Thyroid gland (tissue), 4 donors: ENCODE results near the gene NRBP1. TPM values are rescaled to one million over a fixed set of nuclear protein-coding genes. Genes with fewer than 3 reads are reported as not detected.
"Not testable (repeated sequence)": the region's sequence is repeated elsewhere in the genome, so short reads cannot be mapped to it uniquely, and the experiment has no call there.

ENCODE experiments used
- DNase-seq, 2 donors: peaks; one replicate each; pipeline ENCODE4 v3.0.0-alpha.2; 2019
- H3K27ac ChIP-seq, 3 donors: fragments of 200-600 bp; sonication (generic); 1 replicate in 2 of 3; 2 replicates in 1 of 3; pipeline ENCODE4 v1.5.1; 2016 to 2019; ENCODE audit warnings: mild to moderate bottlenecking in 1 of 3, moderate library complexity in 1 of 3
- H3K27me3 ChIP-seq: fragments of 200-600 bp; sonication (generic); one replicate; pipeline ENCODE4 v1.5.1; 2019
- H3K36me3 ChIP-seq, 2 donors: fragments of 200-600 bp; sonication (generic); one replicate each; pipeline ENCODE4 v1.5.1; 2016 to 2019
- H3K4me1 ChIP-seq, 2 donors: fragments of 200-600 bp; sonication (generic); one replicate each; pipeline ENCODE4 v1.5.1; 2017 to 2019
- H3K4me3 ChIP-seq, 3 donors: fragments of 200-600 bp; sonication (generic); replicated peaks in 1 of 3; 1 replicate in 2 of 3; 2 replicates in 1 of 3; pipeline ENCODE4 v1.5.1; 2016; ENCODE audit warnings: mild to moderate bottlenecking in 1 of 3
- H3K9me3 ChIP-seq: fragments of 200-600 bp; sonication (generic); one replicate; pipeline ENCODE4 v1.5.1; 2017
- POLR2A ChIP-seq, 2 donors: fragments of 450-650 bp; IDR thresholded peaks; one replicate each; pipeline ENCODE4 v1.6.1; 2017; ENCODE audit warnings: antibody characterized with exemption in 2 of 2, mild to moderate bottlenecking in 2 of 2, moderate library complexity in 1 of 2
- WGBS, 2 donors: methylation state at CpG; one replicate each; pipeline ENCODE4 v1.1.5; 2017; 5-methylcytosine and 5-hydroxymethylcytosine counted together
- intact Hi-C: fragments of 100-400 bp; cut with DNase I; formaldehyde crosslinking; loops from one replicate; pipeline ENCODE4 v1.15.1; 2023
- total RNA-seq, 4 donors: library from RNA; depleted of rRNA; stranded (reverse); fragments of >200 nt; gene quantifications; one replicate each; pipeline ENCODE4 v1.2.3, GENCODE V29; 2016
- TF ChIP-seq, protein P1 (sequence below), 6 experiments: fragments of 200-600 bp in 3 of 6; fragments of 450-650 bp in 3 of 6; sonication (generic) in 3 of 6; IDR thresholded peaks; one replicate each; pipeline ENCODE4 v1.5.1; 2016 to 2019; ENCODE audit warnings: antibody characterized with exemption in 6 of 6, mild to moderate bottlenecking in 2 of 6, inconsistent platforms in 1 of 6, moderate library complexity in 1 of 6

Gene NRBP1
- total RNA-seq, 4 donors from 2014 or later, result 45.2 to 68.6 (median 63.1) TPM

DNA sequence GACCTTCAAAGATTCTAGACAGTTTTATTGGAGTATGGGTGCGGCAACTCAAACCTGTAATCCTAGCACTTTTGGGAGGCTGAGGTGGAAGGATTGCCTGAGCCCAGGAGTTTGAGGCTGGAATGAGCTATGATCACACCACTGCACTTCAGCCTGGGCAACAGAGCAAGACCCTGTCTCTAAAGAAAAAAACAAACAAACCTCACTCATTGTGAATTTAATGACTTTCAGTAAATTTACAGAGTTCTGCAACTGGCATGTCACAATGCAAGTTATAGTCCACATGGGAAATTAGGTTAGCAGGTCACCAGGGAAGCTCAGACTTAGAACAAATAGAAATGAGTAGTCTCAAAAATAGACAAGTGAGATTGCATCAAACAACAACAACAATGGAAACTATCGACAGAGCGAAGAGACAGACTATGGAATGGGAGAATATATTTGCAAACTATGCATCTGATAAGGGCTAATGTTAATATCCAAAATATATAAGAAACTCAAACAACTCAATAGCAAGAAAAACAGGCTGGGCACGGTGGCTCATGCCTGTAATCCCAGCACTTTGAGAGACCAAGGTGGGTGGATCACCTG is 6.7 kb upstream of the NRBP1 start:
- no peak overlapping the region for H3K4me3 ChIP-seq
- H3K4me1 ChIP-seq, result no peaks in the 10 kb centered on the region
- no peak for DNase-seq
- 88 to 89% methylated on average over 4 of the region's 4 CpGs for WGBS, 2 donors
- no peak for TF ChIP-seq POLR2A (IDR thresholded peaks at IDR 0.05)
- TF ChIP-seq, protein P1, sequence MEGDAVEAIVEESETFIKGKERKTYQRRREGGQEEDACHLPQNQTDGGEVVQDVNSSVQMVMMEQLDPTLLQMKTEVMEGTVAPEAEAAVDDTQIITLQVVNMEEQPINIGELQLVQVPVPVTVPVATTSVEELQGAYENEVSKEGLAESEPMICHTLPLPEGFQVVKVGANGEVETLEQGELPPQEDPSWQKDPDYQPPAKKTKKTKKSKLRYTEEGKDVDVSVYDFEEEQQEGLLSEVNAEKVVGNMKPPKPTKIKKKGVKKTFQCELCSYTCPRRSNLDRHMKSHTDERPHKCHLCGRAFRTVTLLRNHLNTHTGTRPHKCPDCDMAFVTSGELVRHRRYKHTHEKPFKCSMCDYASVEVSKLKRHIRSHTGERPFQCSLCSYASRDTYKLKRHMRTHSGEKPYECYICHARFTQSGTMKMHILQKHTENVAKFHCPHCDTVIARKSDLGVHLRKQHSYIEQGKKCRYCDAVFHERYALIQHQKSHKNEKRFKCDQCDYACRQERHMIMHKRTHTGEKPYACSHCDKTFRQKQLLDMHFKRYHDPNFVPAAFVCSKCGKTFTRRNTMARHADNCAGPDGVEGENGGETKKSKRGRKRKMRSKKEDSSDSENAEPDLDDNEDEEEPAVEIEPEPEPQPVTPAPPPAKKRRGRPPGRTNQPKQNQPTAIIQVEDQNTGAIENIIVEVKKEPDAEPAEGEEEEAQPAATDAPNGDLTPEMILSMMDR (IDR thresholded peaks at IDR 0.05), result no peak
- no peaks in the 10 kb centered on the region for H3K27me3 ChIP-seq
- intact Hi-C loops, result no loop called here
- no peaks in the 10 kb centered on the region for H3K36me3 ChIP-seq
- H3K27ac ChIP-seq, result no peak overlapping the region
- H3K9me3 ChIP-seq, result no peaks in the 10 kb centered on the region

DNA sequence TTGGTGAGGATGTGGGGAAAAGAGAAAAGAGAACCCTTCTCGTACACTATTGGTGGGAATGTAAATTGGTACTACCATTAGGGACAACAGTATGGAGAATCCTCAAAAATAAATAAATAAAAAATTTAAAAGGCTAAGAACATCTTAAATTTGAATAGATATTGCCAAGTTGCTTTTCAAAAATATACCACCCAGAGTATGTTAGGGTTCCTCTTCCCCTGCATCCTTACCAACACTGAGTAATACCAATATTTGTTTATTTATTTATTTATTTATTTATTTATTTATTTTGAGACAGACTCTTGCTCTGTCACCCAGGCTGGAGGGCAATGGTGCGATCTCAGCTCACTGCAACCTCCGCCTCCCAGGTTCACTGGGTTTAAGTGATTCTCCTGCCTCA is 5.5 kb upstream of the NRBP1 start:
- H3K9me3 ChIP-seq, result no peaks in the 10 kb centered on the region
- no peaks in the 10 kb centered on the region for H3K27me3 ChIP-seq
- intact Hi-C loops, result no loop called here
- no peaks in the 10 kb centered on the region for H3K36me3 ChIP-seq
- no peak overlapping the region for H3K27ac ChIP-seq
- 94 to 97% methylated on average over 3 of the region's 3 CpGs for WGBS, 2 donors
- TF ChIP-seq, protein P1 (IDR thresholded peaks at IDR 0.05), result no peak
- TF ChIP-seq POLR2A (IDR thresholded peaks at IDR 0.05), result no peak
- DNase-seq, result no peak
- H3K4me3 ChIP-seq, result no peak overlapping the region
- H3K4me1 ChIP-seq, result peaks cover 0 to 6% of the 10 kb centered on the region in 2 donors

DNA sequence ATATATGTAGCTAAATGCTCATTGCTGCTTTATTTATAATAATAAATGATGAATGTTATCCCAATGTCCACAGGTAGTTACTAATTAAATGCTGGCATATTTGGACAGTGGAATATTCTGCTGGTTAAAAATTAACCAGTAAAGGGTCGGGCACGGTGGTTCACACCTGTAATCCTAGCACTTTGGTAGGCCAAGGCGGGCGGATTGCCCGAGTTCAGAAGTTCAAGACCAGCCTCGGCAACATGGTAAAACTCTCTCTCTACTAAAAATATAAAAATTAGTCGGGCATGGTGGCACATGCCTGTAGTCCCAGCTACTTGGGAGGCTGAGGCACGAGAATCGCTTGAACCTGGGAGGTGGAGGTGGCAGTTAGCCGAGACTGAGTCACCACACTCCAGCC is 3.4 kb upstream of the NRBP1 start:
- intact Hi-C loops, result not testable (repeated sequence)
- 92 to 93% methylated on average over 10 of the region's 10 CpGs for WGBS, 2 donors

DNA sequence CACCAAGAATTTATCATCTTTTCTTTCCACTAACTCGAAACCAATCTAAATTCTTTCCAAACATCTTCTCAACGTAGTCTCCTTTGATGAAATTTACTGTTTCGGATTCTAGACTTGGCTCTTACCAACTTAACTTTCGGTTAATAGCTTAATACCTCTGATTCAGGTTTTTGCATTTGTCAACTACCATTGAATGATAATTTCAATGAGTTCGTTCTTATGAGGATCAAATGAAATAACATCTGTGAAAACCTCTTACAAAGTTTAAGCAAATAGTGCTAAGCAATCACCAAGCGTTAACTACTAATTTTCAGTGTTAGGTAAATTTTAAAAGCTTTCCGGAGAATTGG is 593 bp upstream of the NRBP1 start:
- Histone ChIP-seq H3K4me1 (peaks cover 26 to 27% of the 10 kb centered on the region in 2 donors), H3K27me3 (no peaks in the 10 kb centered on the region), H3K4me3 (peak overlapping the region; percentile 51 to 99 (median 97)), H3K36me3 (no peaks in the 10 kb centered on the region), H3K27ac (peak overlapping the region; percentile 97 to 99 (median 98)), H3K9me3 (no peaks in the 10 kb centered on the region)
- no peak for TF ChIP-seq POLR2A (IDR thresholded peaks at IDR 0.05)
- TF ChIP-seq, protein P1 (IDR thresholded peaks at IDR 0.05), result no peak
- intact Hi-C loops, result loop anchor here (2.0 kb wide), 2 partner anchors 17 to 45 kb away; no protein-coding TSS in a partner anchor
- no peak for DNase-seq
- WGBS, 2 donors, result 17 to 20% methylated on average over 7 of the region's 7 CpGs

More for the DNA sequence above, 3.4 kb upstream of the NRBP1 start:
- not testable (repeated sequence) for H3K27me3 ChIP-seq, H3K27ac ChIP-seq, H3K4me3 ChIP-seq, H3K36me3 ChIP-seq, H3K9me3 ChIP-seq, DNase-seq
- H3K4me1 ChIP-seq, result peaks cover 5 to 13% of the 10 kb centered on the region in 2 donors

DNA sequence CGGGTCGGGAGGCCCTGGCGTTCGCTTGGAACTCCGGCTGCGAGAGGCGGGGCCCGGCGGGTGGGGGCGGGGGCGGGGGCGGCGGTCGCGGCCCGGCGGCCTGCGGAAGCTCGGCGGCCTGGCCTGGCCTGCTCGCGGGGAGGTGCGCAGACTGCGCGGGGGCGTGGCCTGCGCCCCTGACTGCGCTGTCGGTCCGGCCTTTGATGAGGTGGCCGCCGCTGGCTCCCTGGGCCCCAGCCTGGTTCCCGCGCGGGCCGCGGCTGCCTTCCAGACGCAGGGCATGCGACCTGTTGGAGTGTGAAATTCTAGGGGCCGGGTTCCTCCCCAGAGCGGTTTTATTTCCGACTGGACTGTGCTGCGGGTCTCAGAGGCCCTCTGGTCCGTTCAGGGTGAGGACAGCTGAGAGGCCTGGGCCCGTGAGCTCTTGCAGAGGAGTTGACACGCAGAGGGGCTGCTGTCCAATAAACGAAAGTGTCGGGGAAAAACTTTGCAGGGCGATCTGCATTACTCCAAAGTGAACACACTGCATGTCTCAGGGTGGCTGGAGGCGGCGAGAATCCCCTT is 629 bp downstream of the NRBP1 start:
- 0% methylated on average over 16 to 20 of the region's 51 CpGs for WGBS, 2 donors
- peak in 1 of 2 donors; percentile 0 for TF ChIP-seq POLR2A (IDR thresholded peaks at IDR 0.05)
- TF ChIP-seq, protein P1 (IDR thresholded peaks at IDR 0.05), result no peak
- peak overlapping the region; percentile 97 to 99 (median 98) for H3K27ac ChIP-seq
- intact Hi-C loops, result loop anchor here (2.0 kb wide), 2 partner anchors 18 to 46 kb away; no protein-coding TSS in a partner anchor
- no peaks in the 10 kb centered on the region for H3K27me3 ChIP-seq
- no peaks in the 10 kb centered on the region for H3K9me3 ChIP-seq
- peak overlapping the region in 2 of 3 donors; percentile 97 to 99 for H3K4me3 ChIP-seq
- DNase-seq, result peak; percentile 86 to 90
- peaks cover 10% of the 10 kb centered on the region in 2 donors for H3K36me3 ChIP-seq
- peaks cover 26 to 27% of the 10 kb centered on the region in 2 donors for H3K4me1 ChIP-seq
